IPS-18a (cell line): ENCODE results near the gene ZNF888.

Experiments used
- H3K27ac ChIP-seq: one replicate; pipeline ENCODE4 v1.5.1; 2013; ENCODE audit warnings: low read length
- H3K27me3 ChIP-seq: one replicate; pipeline ENCODE4 v1.6.1; 2013; ENCODE audit warnings: mild to moderate bottlenecking, low read length; ENCODE audit not compliant: control insufficient read depth, insufficient read depth
- H3K36me3 ChIP-seq: one replicate; pipeline ENCODE4 v1.6.1; 2013; ENCODE audit warnings: low read depth, low read length; ENCODE audit not compliant: control insufficient read depth
- H3K4me1 ChIP-seq: one replicate; pipeline ENCODE4 v1.6.1; 2013; ENCODE audit warnings: low read depth, low read length; ENCODE audit not compliant: control insufficient read depth
- H3K4me3 ChIP-seq: one replicate; pipeline ENCODE4 v1.5.1; 2013; ENCODE audit warnings: low read length
- H3K9ac ChIP-seq: one replicate; pipeline ENCODE4 v1.6.1; 2013; ENCODE audit warnings: mild to moderate bottlenecking, low read length, moderate library complexity
- H3K9me3 ChIP-seq: one replicate; pipeline ENCODE4 v1.6.1; 2013; ENCODE audit warnings: low read depth, low read length; ENCODE audit not compliant: control insufficient read depth

Gene ZNF888

GRCh38 chr19:52922841-52923777, at the start of gene ZNF888:
TSS of gene ZNF888 (minus strand) at chr19:52923428. CDS start at chr19:52917873, 5,555 bp downstream.
- Histone ChIP-seq H3K4me3 (peak within 1 kb of the TSS; percentile 95), H3K27ac (peak within 1 kb of the TSS; percentile 35)

GRCh38 chr19:52967772-52968171, 44.5 kb upstream of the ZNF888 start:
- H3K9ac ChIP-seq, result no peak overlapping the region
- H3K27me3 ChIP-seq, result no peaks in the 10 kb centered on the region
- no peaks in the 10 kb centered on the region for H3K9me3 ChIP-seq
- H3K36me3 ChIP-seq, result no peaks in the 10 kb centered on the region
- no peak overlapping the region for H3K4me3 ChIP-seq
- H3K27ac ChIP-seq, result no peak overlapping the region
- peaks cover 7% of the 10 kb centered on the region for H3K4me1 ChIP-seq

More at GRCh38 chr19:52922841-52923777, at the start of gene ZNF888:
- H3K4me1 ChIP-seq, result peaks cover 11% of the 10 kb centered on the region
- no peaks in the 10 kb centered on the region for H3K36me3 ChIP-seq
- no peaks in the 10 kb centered on the region for H3K9me3 ChIP-seq
- H3K9ac ChIP-seq, result peak within 1 kb of the TSS; percentile 79
- no peaks in the 10 kb centered on the region for H3K27me3 ChIP-seq

- Histone ChIP-seq H3K9ac (peak overlapping the region; percentile 49), H3K9me3 (no peaks in the 10 kb centered on the region), H3K4me1 (peaks cover 10% of the 10 kb centered on the region), H3K4me3 (peak overlapping the region; percentile 92), H3K27me3 (no peaks in the 10 kb centered on the region), H3K36me3 (peaks cover 2% of the 10 kb centered on the region), H3K27ac (peak overlapping the region; percentile 11)
Observed at GRCh38 chr19:52963247-52963618, 40.0 kb upstream of the ZNF888 start.

GRCh38 chr19:52962394-52963246, 39.4 kb upstream of the ZNF888 start, which contains the start of gene ZNF816:
TSS of gene ZNF816 (minus strand) at chr19:52962881. CDS start at chr19:52956089, 6,792 bp downstream.
- Histone ChIP-seq H3K36me3 (peaks cover 2% of the 10 kb centered on the region), H3K9me3 (no peaks in the 10 kb centered on the region), H3K27me3 (no peaks in the 10 kb centered on the region), H3K4me3 (peak within 1 kb of the TSS; percentile 92), H3K4me1 (peaks cover 10% of the 10 kb centered on the region), H3K9ac (peak within 1 kb of the TSS; percentile 66), H3K27ac (peak within 1 kb of the TSS; percentile 11)

DNA sequence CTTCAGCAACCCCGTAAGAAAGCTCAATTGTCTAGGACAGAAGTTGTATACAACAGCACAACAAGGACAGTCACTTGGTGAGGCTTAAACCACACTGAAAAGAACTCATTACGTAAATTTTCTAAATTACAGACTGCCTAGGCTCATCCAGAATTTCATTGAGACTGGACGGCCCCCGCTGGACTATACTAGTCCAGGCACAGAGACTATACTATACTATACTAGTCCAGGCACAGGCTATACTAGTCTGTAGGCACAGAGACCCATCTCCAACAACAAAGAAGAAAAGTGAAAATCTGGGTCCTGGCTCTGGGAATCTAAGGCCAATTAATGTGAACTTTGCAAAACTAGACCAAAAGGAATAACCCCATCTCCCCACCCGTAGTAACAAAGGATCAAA, 38.8 kb upstream of the ZNF888 start:
- H3K9ac ChIP-seq, result peak overlapping the region; percentile 66
- H3K27ac ChIP-seq, result no peak overlapping the region
- peaks cover 2% of the 10 kb centered on the region for H3K36me3 ChIP-seq
- peak overlapping the region; percentile 92 for H3K4me3 ChIP-seq
- peaks cover 10% of the 10 kb centered on the region for H3K4me1 ChIP-seq
- no peaks in the 10 kb centered on the region for H3K9me3 ChIP-seq
- H3K27me3 ChIP-seq, result no peaks in the 10 kb centered on the region

- no peaks in the 10 kb centered on the region for H3K27me3 ChIP-seq
- H3K4me1 ChIP-seq, result peaks cover 10% of the 10 kb centered on the region
- no peak overlapping the region for H3K27ac ChIP-seq
- H3K9me3 ChIP-seq, result no peaks in the 10 kb centered on the region
- no peak overlapping the region for H3K4me3 ChIP-seq
- no peak overlapping the region for H3K9ac ChIP-seq
- peaks cover 12% of the 10 kb centered on the region for H3K36me3 ChIP-seq
Observed at GRCh38 chr19:52959613-52960295, 36.5 kb upstream of the ZNF888 start.

- Histone ChIP-seq H3K4me1 (peaks cover 3% of the 10 kb centered on the region), H3K27ac (no peak overlapping the region), H3K36me3 (peaks cover 18% of the 10 kb centered on the region), H3K9ac (no peak overlapping the region), H3K9me3 (no peaks in the 10 kb centered on the region), H3K4me3 (no peak overlapping the region), H3K27me3 (no peaks in the 10 kb centered on the region)
Observed at GRCh38 chr19:52957591-52957990, 34.4 kb upstream of the ZNF888 start.

GRCh38 chr19:52956917-52957316, 33.7 kb upstream of the ZNF888 start:
- H3K27ac ChIP-seq, result no peak overlapping the region
- H3K9me3 ChIP-seq, result no peaks in the 10 kb centered on the region
- no peak overlapping the region for H3K9ac ChIP-seq
- H3K4me3 ChIP-seq, result no peak overlapping the region
- no peaks in the 10 kb centered on the region for H3K27me3 ChIP-seq
- H3K4me1 ChIP-seq, result peaks cover 3% of the 10 kb centered on the region
- H3K36me3 ChIP-seq, result peaks cover 24% of the 10 kb centered on the region

DNA sequence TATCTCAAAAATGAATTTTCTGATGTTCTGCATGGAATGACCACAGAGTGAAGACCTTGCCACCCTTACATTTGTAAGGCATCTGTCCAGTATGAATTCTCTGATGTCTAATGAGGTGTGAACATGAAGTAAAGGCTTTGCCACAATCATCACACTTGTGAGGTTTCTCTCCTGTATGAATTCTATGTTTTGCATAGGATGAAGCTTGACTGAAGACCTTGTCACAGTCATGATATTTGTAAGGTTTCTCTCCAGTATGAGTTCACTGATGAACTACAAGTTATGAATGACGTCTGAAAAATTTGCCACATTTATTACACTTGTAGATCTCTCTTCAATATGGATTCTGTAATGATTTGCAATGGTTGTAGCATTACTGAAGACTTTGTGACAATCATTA, 26.2 kb upstream of the ZNF888 start:
- Histone ChIP-seq H3K9ac (no peak overlapping the region), H3K9me3 (peaks cover 28% of the 10 kb centered on the region), H3K4me3 (no peak overlapping the region), H3K27ac (no peak overlapping the region), H3K27me3 (no peaks in the 10 kb centered on the region), H3K36me3 (peaks cover 36% of the 10 kb centered on the region), H3K4me1 (peaks cover 9% of the 10 kb centered on the region)

DNA sequence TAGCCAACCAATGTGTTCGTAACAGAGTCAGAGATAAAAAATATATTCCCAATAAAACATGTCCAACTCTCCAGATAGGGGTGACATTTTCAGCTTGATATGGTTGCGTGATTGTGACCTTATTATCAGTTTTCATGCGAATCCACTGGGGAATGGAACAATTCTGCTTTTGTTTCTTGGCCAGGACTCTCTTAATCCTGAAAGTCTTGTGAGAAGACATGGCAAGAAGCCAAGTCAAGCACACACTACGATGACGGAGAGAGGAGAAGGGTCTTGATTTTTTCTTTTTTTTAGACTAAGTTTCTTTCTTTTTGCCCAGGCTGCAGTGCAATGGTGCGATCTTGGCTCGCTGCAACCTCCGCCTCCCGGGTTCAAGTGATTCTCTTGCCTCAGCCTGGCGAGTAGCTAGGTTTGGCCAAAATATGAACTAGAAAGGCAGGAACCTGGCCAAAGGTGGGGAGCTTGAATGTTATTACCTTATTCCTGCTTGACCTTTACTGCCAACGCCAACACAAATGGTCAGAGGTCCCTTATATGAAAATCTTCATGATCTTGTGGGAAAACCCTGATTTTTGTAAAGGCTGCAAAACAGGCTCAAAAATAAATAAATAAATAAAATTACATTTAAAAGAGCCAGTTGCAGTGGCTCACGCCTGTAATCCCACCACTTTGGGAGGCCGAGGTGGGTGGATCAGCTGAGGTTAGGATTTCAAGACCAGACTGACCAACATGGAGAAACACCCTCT, 25.0 kb upstream of the ZNF888 start:
- Histone ChIP-seq H3K4me1 (peaks cover 13% of the 10 kb centered on the region), H3K27me3 (no peaks in the 10 kb centered on the region), H3K27ac (no peak overlapping the region), H3K4me3 (no peak overlapping the region), H3K36me3 (peaks cover 36% of the 10 kb centered on the region), H3K9ac (no peak overlapping the region), H3K9me3 (peaks cover 28% of the 10 kb centered on the region)
